Eye (tissue), 1 donor: ENCODE measurements around the gene ELOA.
"Not testable (repeated sequence)": the region's sequence is repeated elsewhere in the genome, so short reads cannot be mapped to it uniquely, and the experiment has no call there.

ENCODE experiments used
- DNase-seq: peaks from one replicate; pipeline ENCODE4 v3.0.0-alpha.2; 2015

Gene ELOA

DNA sequence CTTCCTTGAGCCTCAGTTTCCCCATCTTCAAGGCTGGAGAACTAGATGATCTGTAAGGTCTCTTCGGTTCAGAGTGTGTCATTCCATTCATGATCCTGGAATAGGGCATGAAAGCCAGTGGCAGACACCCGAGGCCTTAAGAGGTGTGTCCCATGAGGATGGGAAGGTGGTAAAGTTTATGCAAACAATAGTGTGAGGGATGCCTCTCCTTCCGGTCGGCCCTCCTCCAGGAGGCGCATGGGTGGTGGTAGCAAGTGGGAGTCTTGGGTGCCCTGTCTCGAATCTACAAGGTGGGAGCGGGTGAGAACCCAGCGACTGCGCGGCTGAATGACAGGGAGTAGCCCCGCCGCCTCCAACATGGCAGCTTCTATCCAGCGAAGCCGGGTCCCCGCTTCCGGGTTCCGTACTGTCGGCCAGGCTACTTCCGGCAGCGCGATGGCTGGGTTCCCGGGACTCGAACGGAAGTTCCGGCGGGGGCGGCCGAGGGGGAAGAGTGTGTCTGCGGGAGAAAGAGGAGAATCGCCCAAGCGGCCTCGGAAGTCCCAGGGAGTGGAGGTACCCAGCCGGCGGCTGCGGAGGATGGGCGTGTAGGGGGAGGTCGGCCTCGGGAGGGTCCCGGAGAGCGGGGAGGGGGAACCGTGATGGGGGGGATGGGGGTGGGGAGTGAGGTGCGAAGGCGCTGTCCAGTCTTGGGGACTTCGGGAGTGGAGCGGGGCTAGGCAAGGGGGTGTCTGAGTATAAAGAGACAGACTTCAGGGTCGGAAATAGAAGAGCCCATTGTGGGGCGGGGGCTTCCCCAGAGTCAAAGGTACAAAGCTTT, 47.6 kb downstream of the ELOA start, which contains the start of gene LYPLA2:
LYPLA2 (plus strand) TSS at position 450 of the 820 bp plus-strand sequence. CDS start 1,538 bp downstream, outside the sequence.
- peak; percentile 95 for DNase-seq

GRCh38 chr1:23791516-23792047, 48.3 kb downstream of the ELOA start:
- peak; percentile 43 for DNase-seq

DNA sequence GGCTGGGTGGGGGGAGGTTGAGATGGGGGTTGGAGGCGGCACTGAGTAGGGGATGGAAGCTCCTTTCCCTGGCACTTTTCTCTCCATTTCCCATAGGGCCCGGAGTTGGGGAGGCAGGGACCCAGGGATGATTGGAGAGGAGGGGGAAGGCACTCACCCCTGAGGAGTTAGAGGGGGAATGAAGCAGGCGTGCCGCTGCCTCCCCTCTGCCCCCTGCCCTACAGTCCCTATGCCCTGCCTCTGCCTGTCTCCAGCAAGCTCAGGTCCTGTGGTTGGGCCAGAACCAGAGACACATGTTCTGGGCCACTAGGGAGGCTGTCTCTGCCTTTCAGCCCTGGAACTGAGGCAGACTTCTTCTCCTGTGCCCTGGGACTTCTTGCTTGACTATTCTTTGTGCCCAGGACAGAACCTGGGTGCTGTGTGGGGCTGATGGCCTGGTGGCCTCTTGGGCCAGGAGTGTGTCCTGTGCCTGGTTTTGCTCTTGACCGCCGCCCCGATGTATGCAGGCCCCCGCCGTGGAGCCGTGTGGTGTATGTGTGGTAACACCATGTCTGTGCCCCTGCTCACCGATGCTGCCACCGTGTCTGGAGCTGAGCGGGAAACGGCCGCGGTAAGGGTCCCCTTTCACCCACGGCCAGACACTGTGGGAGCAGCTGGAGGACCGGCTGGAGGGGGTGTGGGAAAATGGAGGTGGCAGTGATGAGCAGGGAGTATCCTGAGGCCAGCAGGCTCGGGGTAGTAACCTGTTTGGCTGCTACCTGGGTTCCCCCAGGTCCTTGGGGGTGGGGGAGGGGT, 49.1 kb downstream of the ELOA start:
- DNase-seq = no peak

DNA sequence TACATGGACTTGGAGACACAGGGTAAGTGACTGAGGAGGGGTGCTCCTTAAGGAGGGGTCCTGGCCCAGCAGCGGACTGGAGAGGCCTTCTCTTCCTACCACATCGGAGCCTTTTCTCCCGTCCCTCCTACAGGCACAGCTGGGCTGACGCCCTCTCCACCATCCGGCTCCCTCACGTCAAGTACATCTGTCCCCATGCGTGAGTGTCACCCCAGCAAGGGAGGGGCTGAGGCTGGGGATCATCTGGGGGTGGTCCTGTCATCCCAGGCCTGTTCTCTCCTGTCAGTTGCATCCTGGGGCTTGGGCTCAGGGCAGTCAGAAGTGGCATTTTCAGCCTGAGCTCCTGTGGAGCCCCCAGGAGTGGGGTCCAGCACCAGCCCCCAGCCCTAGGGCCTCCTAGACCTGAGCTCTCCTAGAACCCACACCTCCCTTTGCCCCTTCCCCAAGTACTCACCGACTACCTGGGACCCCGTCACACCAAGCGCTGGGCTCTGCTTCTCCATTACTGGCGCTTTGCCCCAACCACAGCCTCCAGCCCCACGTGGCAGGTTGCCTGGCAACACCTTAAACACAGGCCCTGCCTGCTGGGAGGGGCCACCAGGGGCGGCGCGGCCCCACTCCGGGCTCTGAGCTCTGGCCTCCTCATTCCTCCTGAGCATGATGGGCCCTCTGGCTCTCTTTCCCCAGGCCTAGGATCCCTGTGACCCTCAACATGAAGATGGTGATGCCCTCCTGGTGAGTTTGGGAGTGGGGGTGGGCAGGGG, 49.9 kb downstream of the ELOA start:
- DNase-seq = no peak

DNA sequence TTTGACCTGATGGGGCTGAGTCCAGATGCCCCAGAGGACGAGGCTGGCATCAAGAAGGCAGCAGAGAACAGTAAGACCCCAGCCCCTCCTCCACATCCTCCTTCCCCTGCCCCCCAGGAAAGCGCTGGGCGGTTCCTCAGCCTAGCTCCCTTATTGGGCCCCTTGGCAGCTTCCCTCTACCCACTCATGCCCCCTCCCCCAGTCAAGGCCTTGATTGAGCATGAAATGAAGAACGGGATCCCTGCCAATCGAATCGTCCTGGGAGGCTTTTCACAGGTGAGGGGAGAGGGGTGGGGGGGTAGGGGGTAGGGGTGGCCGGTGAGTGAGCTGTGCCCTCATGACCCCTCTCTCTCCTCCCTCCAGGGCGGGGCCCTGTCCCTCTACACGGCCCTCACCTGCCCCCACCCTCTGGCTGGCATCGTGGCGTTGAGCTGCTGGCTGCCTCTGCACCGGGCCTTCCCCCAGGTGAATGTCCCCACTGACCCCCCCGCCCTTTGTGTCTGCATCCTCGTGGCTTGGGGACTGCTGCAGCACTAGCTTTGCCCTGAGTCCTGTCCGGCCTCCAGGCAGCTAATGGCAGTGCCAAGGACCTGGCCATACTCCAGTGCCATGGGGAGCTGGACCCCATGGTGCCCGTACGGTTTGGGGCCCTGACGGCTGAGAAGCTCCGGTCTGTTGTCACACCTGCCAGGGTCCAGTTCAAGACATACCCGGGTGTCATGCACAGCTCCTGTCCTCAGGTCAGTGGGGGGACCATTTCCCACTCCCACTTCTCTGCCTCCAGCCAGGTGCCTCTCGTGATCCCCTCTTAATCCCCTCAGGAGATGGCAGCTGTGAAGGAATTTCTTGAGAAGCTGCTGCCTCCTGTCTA, 50.8 kb downstream of the ELOA start:
- no peak for DNase-seq

GRCh38 chr1:23794732-23795182, 51.5 kb downstream of the ELOA start:
- not testable (repeated sequence) for DNase-seq

- no peak for DNase-seq
Measured at GRCh38 chr1:23795676-23796465, 52.6 kb downstream of the ELOA start.

GRCh38 chr1:23796466-23797271, 53.4 kb downstream of the ELOA start:
- no peak for DNase-seq

DNA sequence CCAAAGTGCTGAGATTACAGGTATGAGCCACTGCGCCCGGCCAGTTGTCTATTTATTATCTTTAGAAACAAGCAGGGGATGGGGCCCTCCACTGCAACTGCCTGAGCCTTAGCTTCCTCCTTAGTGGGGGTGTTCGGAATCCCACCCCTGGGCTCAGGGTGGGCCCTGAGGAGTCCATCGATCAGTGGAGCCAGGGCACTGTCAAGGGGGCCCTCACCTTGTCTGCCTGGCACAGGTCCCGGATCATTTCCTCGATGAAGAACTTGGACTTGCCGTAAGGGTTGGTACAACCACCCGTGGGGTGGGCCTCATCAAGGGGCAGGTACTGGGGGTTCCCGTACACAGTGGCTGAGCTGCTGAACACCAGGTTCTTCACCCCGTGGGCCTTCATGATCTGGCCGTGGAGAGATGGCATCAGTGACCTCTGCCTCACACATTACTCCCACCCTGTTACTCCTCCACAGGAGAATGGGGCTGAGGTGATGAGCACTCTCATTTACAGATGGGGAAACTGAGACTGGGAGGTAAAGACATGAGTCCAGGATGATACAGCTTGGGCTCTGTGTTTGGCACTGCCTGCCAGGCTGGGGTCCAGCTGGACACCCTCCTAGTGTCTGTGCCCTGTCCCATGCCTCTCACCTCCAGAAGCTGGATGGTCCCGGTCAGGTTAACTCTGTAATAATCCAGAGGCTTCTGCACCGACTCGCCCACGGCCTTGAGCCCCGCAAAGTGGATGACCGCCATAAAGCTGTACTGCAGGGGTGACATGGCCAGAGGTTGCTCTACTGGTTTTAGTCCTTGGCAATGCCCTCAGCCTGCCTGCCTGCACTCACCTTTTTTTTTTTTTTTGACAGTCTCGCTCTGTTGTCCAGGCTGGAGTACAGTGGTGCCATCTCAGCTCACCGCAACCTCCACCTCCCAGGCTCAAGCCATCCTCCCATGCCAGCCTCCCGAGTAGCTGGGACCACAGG, 54.5 kb downstream of the ELOA start:
- DNase-seq = no peak

DNA sequence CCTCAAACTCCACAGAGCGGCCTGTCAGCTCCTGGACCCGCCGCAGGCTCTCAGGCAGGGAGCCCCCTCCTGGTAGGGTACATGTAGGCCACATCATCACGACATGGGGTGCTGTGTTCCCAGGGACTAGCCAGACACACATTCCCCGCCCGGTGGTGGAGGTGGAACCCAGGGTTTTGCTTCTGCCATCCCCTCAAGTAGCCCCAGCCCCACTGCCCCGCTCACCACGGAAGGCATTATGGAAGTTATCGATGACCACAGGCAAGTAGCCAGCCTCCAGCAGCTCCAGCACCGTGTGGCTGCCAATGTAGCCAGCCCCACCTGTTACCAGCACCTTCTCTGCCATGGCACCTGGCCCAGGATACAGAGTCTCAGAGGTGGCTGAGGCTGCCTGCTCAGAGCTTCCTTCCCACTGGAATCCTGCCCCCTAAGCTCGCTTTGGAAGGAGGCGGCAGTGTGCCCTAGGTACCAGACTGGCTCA, 55.4 kb downstream of the ELOA start:
- DNase-seq = no peak

GRCh38 chr1:23799255-23799569, 55.9 kb downstream of the ELOA start:
- DNase-seq = no peak

DNA sequence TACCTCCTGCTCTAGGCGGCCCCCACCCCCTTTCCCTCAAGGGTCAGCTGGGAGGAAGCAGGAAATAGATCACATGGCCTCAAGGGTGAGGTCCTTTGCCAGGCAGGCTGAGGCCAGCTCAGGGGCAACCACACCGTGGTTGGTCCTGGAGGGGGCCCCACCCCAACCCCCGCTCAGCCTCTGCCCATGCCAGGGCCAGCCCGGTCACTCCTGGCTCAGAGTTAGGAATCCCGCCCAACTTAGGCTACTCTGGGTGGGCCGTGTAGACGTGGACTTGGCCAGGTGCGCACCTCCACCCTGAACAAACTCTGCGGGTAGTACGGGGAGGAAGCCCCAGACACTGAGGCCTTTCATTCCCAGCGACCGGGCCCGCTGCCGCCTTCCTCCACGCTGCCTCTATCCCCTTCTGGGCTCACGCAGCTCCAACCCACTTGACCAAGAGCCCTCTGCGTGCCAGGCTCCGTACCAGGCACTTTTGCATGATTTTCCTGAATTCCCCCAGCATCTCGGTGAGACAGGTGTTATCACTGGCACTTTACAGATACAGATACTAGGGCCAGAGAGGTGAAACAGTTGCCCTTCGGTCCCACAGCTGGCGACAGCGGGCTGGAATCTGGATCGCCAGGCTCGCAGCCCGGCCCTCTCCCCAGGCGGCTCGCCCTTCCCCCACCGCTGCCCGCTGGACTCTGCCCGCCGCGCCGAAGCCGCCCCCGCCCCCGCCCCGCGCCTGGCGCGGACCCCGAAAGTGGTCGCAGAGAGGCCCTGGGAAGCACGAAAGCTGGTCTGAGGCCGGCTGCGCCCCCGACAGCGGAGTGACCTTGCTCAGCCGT, 56.5 kb downstream of the ELOA start:
- peak; percentile 65 for DNase-seq

- DNase-seq = peak; percentile 97
Measured at GRCh38 chr1:23800400-23801337, 57.4 kb downstream of the ELOA start, which contains the start of gene GALE. GALE (minus strand) TSS chr1:23800754; CDS start chr1:23799007, 1,747 bp downstream.

- no peak for DNase-seq
Measured at GRCh38 chr1:23801338-23801748, 58.1 kb downstream of the ELOA start.

DNA sequence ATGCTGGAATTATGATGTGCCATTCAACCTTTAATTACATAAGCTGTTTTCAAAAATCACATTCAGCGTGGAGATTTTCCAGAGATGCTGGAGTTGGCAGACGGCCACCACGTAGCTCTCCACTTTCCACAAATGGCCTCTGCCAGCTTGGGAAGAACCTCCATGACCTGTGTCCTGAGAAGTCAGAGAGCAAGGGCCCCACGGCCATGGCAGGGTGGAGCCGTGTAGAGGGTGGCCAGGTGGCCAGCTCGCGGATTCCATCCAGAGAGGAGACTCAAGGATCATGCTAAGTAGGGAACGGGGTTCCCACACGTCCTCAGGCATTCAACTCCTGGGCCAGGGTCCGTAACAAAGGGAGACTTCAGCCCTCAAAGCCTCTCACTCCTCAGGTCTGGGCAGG, 58.6 kb downstream of the ELOA start:
- DNase-seq = no peak

- not testable (repeated sequence) for DNase-seq
Measured at GRCh38 chr1:23802809-23803342, 59.6 kb downstream of the ELOA start.
